WERI-Rb-1 (cell line): Measurements from ENCODE around the gene TACC3.

ENCODE experiments used
- DNase-seq: peaks from one replicate; pipeline ENCODE4 v3.0.0-alpha.2; 2020
- H3K27ac ChIP-seq: fragments of 250-450 bp; sonication (Bioruptor Pico); 2 replicates; pipeline ENCODE4 v1.5.1; 2020; ENCODE audit warnings: mild to moderate bottlenecking, moderate library complexity
- H3K27me3 ChIP-seq: fragments of 250-450 bp; sonication (Bioruptor Pico); 2 replicates; pipeline ENCODE4 v1.5.1; 2021; ENCODE audit warnings: mild to moderate bottlenecking, low read depth, moderate library complexity; ENCODE audit not compliant: insufficient read depth, severe bottlenecking
- H3K36me3 ChIP-seq: fragments of 250-450 bp; sonication (Bioruptor Pico); 2 replicates; pipeline ENCODE4 v1.5.1; 2020; ENCODE audit warnings: mild to moderate bottlenecking, moderate library complexity
- H3K4me3 ChIP-seq: 2 replicates; pipeline ENCODE4 v1.5.1; 2011; ENCODE audit warnings: low read depth, mild to moderate bottlenecking, control low read depth, low read length
- H3K9me3 ChIP-seq: fragments of 250-450 bp; sonication (Bioruptor Pico); 2 replicates; pipeline ENCODE4 v1.5.1; 2021; ENCODE audit warnings: mild to moderate bottlenecking, moderate library complexity; ENCODE audit not compliant: severe bottlenecking
- CTCF ChIP-seq: IDR thresholded peaks from 2 replicates; pipeline ENCODE4 v1.5.1; 2011; ENCODE audit warnings: low read depth, mild to moderate bottlenecking, control low read depth, inconsistent platforms, low read length

Gene TACC3

GRCh38 chr4:1739358-1739757 lies 18.0 kb downstream of the TACC3 start:
- TF ChIP-seq CTCF, result no peak
- peaks cover 23% of the 10 kb centered on the region for H3K9me3 ChIP-seq
- no peak for DNase-seq
- H3K27me3 ChIP-seq, result no peaks in the 10 kb centered on the region
- no peak overlapping the region for H3K27ac ChIP-seq
- H3K36me3 ChIP-seq, result peaks cover 94% of the 10 kb centered on the region
- H3K4me3 ChIP-seq, result no peak overlapping the region

GRCh38 chr4:1740021-1740545 lies 18.8 kb downstream of the TACC3 start:
- Histone ChIP-seq H3K4me3 (no peak overlapping the region), H3K36me3 (peaks cover 94% of the 10 kb centered on the region), H3K27me3 (no peaks in the 10 kb centered on the region), H3K27ac (no peak overlapping the region), H3K9me3 (peaks cover 23% of the 10 kb centered on the region)
- DNase-seq, result no peak
- no peak for TF ChIP-seq CTCF

GRCh38 chr4:1741208-1741607 lies 19.9 kb downstream of the TACC3 start:
- Histone ChIP-seq H3K27ac (no peak overlapping the region), H3K36me3 (peaks cover 84% of the 10 kb centered on the region), H3K27me3 (no peaks in the 10 kb centered on the region), H3K4me3 (no peak overlapping the region), H3K9me3 (peaks cover 19% of the 10 kb centered on the region)
- no peak for TF ChIP-seq CTCF
- no peak for DNase-seq

- Histone ChIP-seq H3K9me3 (peaks cover 5% of the 10 kb centered on the region), H3K27ac (no peak overlapping the region; the same call in 1 of the 2 replicates), H3K36me3 (peaks cover 60% of the 10 kb centered on the region), H3K27me3 (no peaks in the 10 kb centered on the region), H3K4me3 (no peak overlapping the region)
- no peak for TF ChIP-seq CTCF
- DNase-seq, result no peak
Measured at GRCh38 chr4:1743551-1743950, 22.2 kb downstream of the TACC3 start.

- TF ChIP-seq CTCF, result no peak
- H3K27me3 ChIP-seq, result no peaks in the 10 kb centered on the region
- H3K9me3 ChIP-seq, result peaks cover 3% of the 10 kb centered on the region
- H3K36me3 ChIP-seq, result peaks cover 56% of the 10 kb centered on the region
- no peak for DNase-seq
- no peak overlapping the region for H3K4me3 ChIP-seq
- peak overlapping the region; percentile 11; the same call in 1 of the 2 replicates for H3K27ac ChIP-seq
Measured at GRCh38 chr4:1743975-1744374, 22.7 kb downstream of the TACC3 start.

- DNase-seq, result no peak
- Histone ChIP-seq H3K9me3 (peaks cover 3% of the 10 kb centered on the region), H3K27ac (peak overlapping the region; percentile 11), H3K4me3 (no peak overlapping the region), H3K36me3 (peaks cover 51% of the 10 kb centered on the region), H3K27me3 (no peaks in the 10 kb centered on the region)
- no peak for TF ChIP-seq CTCF
Measured at GRCh38 chr4:1744552-1744951, 23.2 kb downstream of the TACC3 start.
